ENCODE measurements around the gene CASP5. TPM values are rescaled to one million over a fixed set of nuclear protein-coding genes. Genes with fewer than 3 reads are reported as not detected.

Gene CASP5
- polyA plus RNA-seq, 3 donors, result 2.3 to 6.4 (median 4.4) TPM

DNA sequence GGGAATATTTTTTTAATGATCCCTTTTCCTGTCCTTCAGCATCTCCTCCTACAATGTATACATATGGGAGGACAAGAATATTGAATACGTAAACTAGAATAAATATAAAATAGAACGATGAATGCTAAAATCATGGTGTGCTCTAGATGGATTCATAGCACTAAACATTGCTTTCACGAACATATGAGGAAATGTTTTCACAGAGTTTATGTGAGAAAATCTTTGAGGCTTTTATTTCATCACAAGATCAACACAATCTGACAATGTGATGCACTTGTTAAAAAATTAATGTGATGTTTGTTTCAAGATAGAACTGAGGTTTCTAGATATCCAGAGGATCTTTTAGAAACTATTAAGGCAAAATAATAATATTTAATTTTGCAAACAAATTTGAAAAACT, 19.2 kb upstream of the CASP5 start:
- H3K27ac ChIP-seq (ENCODE audit: low read depth in 1 of 2, low read length in 2 of 2), result no peak overlapping the region
- peaks cover 54 to 61% of the 10 kb centered on the region in 2 donors for H3K36me3 Mint-ChIP-seq

DNA sequence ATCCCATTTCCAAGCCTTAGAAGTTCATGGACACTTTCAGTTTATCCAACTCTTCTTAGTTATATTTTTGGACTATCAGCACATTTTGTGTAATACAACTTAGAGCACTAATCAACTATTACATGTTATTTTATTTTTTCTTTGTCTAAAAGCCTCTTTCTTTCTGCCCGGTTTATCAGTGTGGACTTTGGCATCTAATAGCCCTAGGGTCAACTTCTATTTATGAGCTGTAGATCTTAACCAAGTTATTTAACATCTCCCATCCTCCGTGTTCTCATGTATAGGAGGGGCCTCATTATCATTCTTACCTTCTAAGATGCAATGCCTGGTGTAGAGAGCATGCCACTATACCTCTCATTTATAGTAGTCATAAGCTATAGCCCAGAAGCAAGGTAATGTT, 17.7 kb upstream of the CASP5 start:
- no peak for DNase-seq
- peaks cover 44 to 70% of the 10 kb centered on the region in 2 donors for H3K4me1 ChIP-seq (ENCODE audit: control insufficient read depth in 1 of 2, insufficient read depth in 2 of 2, low read length in 2 of 2)
- H3K27me3 ChIP-seq (ENCODE audit: control insufficient read depth in 2 of 2, insufficient read depth in 2 of 2, low read length in 2 of 2), result no peaks in the 10 kb centered on the region
- H2AFZ ChIP-seq (ENCODE audit: insufficient read depth, low read depth, low read length, poor library complexity, severe bottlenecking), result no peak overlapping the region
- peaks cover 58% of the 10 kb centered on the region for H3K4me1 Mint-ChIP-seq
- TF ChIP-seq, protein P1, sequence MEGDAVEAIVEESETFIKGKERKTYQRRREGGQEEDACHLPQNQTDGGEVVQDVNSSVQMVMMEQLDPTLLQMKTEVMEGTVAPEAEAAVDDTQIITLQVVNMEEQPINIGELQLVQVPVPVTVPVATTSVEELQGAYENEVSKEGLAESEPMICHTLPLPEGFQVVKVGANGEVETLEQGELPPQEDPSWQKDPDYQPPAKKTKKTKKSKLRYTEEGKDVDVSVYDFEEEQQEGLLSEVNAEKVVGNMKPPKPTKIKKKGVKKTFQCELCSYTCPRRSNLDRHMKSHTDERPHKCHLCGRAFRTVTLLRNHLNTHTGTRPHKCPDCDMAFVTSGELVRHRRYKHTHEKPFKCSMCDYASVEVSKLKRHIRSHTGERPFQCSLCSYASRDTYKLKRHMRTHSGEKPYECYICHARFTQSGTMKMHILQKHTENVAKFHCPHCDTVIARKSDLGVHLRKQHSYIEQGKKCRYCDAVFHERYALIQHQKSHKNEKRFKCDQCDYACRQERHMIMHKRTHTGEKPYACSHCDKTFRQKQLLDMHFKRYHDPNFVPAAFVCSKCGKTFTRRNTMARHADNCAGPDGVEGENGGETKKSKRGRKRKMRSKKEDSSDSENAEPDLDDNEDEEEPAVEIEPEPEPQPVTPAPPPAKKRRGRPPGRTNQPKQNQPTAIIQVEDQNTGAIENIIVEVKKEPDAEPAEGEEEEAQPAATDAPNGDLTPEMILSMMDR (IDR thresholded peaks at IDR 0.05), result no peak
- H3K36me3 ChIP-seq (replicated peaks in 1 of 2; ENCODE audit: control insufficient read depth in 1 of 2, insufficient read depth in 2 of 2, low read length in 2 of 2), result peaks cover 34 to 51% of the 10 kb centered on the region in 2 donors
- H3K27ac Mint-ChIP-seq, result no peak overlapping the region
- intact Hi-C loops (cut with micrococcal nuclease), result loop anchor here in 1 of 2 donors (10.0 kb wide), 1 partner anchor 134 kb away; no protein-coding TSS in a partner anchor
- H3K4me3 ChIP-seq (replicated peaks in 1 of 3; ENCODE audit: low read depth in 2 of 3, low read length in 3 of 3), result peak overlapping the region in 1 of 3 experiments; percentile 94
- peak overlapping the region in 1 of 2 donors; percentile 44 for H3K27ac ChIP-seq (ENCODE audit: low read depth in 1 of 2, low read length in 2 of 2)
- H3K27me3 Mint-ChIP-seq (ENCODE audit: low read depth in 3 of 3), result no peaks in the 10 kb centered on the region
- peaks cover 0 to 8% (median 0%) of the 10 kb centered on the region in 7 donors for H3K9me3 Mint-ChIP-seq
- H3K36me3 Mint-ChIP-seq, result peaks cover 54 to 61% of the 10 kb centered on the region in 2 donors
- H3K9ac ChIP-seq (ENCODE audit: insufficient read depth, low read length, poor library complexity, severe bottlenecking), result no peak overlapping the region
- no peak overlapping the region for H3K4me3 Mint-ChIP-seq
- peak overlapping the region; percentile 85 for H3K4me2 ChIP-seq (replicated peaks; ENCODE audit: extremely low read depth, low read length, poor library complexity, severe bottlenecking)
- WGBS (ENCODE audit: insufficient coverage), result no CpG with 5 or more reads among the region's 2 CpGs
- H3K9me3 ChIP-seq (replicated peaks in 1 of 2; ENCODE audit: control insufficient read depth in 1 of 2, insufficient read depth in 1 of 2, low read length in 2 of 2), result no peaks in the 10 kb centered on the region
- peaks cover 20% of the 10 kb centered on the region for H4K20me1 ChIP-seq (ENCODE audit: insufficient read depth, low read length)
- peaks cover 77% of the 10 kb centered on the region for H3K79me2 ChIP-seq (ENCODE audit: insufficient read depth, low read length)

More for the DNA sequence above, 19.2 kb upstream of the CASP5 start:
- intact Hi-C loops (cut with micrococcal nuclease), result loop anchor here in 1 of 2 donors (10.0 kb wide), 1 partner anchor 133 kb away; no protein-coding TSS in a partner anchor
- peak overlapping the region; percentile 85 for H3K4me2 ChIP-seq (replicated peaks; ENCODE audit: extremely low read depth, low read length, poor library complexity, severe bottlenecking)
- DNase-seq, result no peak
- peaks cover 34 to 51% of the 10 kb centered on the region in 2 donors for H3K36me3 ChIP-seq (replicated peaks in 1 of 2; ENCODE audit: control insufficient read depth in 1 of 2, insufficient read depth in 2 of 2, low read length in 2 of 2)
- WGBS (ENCODE audit: insufficient coverage), result no CpG with 5 or more reads among the region's 3 CpGs
- H3K4me3 ChIP-seq (replicated peaks in 1 of 3; ENCODE audit: low read depth in 2 of 3, low read length in 3 of 3), result peak overlapping the region; percentile 49 to 97 (median 94)
- peaks cover 40 to 70% of the 10 kb centered on the region in 2 donors for H3K4me1 ChIP-seq (ENCODE audit: control insufficient read depth in 1 of 2, insufficient read depth in 2 of 2, low read length in 2 of 2)
- H3K27me3 ChIP-seq (ENCODE audit: control insufficient read depth in 2 of 2, insufficient read depth in 2 of 2, low read length in 2 of 2), result no peaks in the 10 kb centered on the region
- Mint-ChIP-seq H3K4me3 (peak overlapping the region; percentile 60 to 73), H3K27me3 (ENCODE audit: low read depth in 3 of 3) (no peaks in the 10 kb centered on the region), H3K4me1 (peaks cover 51% of the 10 kb centered on the region), H3K9me3 (peaks cover 0 to 8% (median 0%) of the 10 kb centered on the region in 7 donors), H3K27ac (peak overlapping the region in 1 of 7 donors; percentile 21)
- no peaks in the 10 kb centered on the region for H3K9me3 ChIP-seq (replicated peaks in 1 of 2; ENCODE audit: control insufficient read depth in 1 of 2, insufficient read depth in 1 of 2, low read length in 2 of 2)
- no peak overlapping the region for H3K9ac ChIP-seq (ENCODE audit: insufficient read depth, low read length, poor library complexity, severe bottlenecking)
- peaks cover 73% of the 10 kb centered on the region for H3K79me2 ChIP-seq (ENCODE audit: insufficient read depth, low read length)
- H4K20me1 ChIP-seq (ENCODE audit: insufficient read depth, low read length), result peaks cover 20% of the 10 kb centered on the region
- H2AFZ ChIP-seq (ENCODE audit: insufficient read depth, low read depth, low read length, poor library complexity, severe bottlenecking), result no peak overlapping the region
- TF ChIP-seq, protein P1 (IDR thresholded peaks at IDR 0.05), result no peak

Data from CD14-positive monocyte (primary cell).